NCI-H1092 (cell line): Measurements from ENCODE around the gene TNS2.

Experiments used
- DNase-seq: peaks from one replicate; lab custom pipeline; 2025; lab: John Stamatoyannopoulos, UW

Gene TNS2

DNA sequence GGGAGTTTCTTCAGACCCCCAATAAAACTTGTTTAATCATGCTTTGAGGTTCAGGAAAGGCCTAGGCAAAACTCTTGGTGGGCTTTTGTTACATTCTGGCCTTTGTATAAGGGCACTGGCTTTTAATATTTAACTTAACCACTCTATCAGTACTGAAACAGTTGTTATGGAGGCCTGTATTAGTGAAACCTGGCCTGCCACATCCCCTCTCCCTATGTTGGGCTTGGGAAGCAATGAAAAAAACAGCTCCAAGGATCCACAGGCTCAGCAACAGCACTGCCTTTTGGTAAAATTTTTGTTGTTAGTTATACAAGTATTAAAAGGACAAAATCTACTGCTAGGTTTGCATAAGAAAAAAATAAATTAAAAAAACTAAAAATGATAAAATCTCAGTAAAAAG, 64.1 kb downstream of the TNS2 start:
- no peak for DNase-seq
